Urinary bladder (tissue), 4 donors: Measurements from ENCODE around the gene MBOAT7. TPM values are rescaled to one million over a fixed set of nuclear protein-coding genes. Genes with fewer than 3 reads are reported as not detected.

Experiments
- DNase-seq: peaks from one replicate; pipeline ENCODE4 v3.0.0-alpha.2; 2015; ENCODE audit errors: extremely low spot score
- H3K27ac ChIP-seq: one replicate; pipeline ENCODE4 v1.5.1; 2013; ENCODE audit warnings: low read depth, mild to moderate bottlenecking, moderate library complexity
- H3K36me3 ChIP-seq: one replicate; pipeline ENCODE4 v1.6.1; 2013; ENCODE audit warnings: mild to moderate bottlenecking, moderate library complexity; ENCODE audit not compliant: insufficient read depth
- H3K4me1 ChIP-seq: one replicate; pipeline ENCODE4 v1.6.1; 2013; ENCODE audit warnings: mild to moderate bottlenecking, moderate library complexity; ENCODE audit not compliant: insufficient read depth
- H3K4me3 ChIP-seq: one replicate; pipeline ENCODE4 v1.5.1; 2013; ENCODE audit warnings: low read depth, low read length
- WGBS: extraction: QIAGEN DNeasy Blood & Tissue Kit; methylation state at CpG from one replicate; pipeline ENCODE4 v1.1.7; 2013; 5-methylcytosine and 5-hydroxymethylcytosine counted together
- polyA plus RNA-seq: library from polyadenylated mRNA; stranded (reverse); fragments of 200-250 nt; gene quantifications from one replicate; pipeline ENCODE4 v1.2.3, GENCODE V29; 2013
- total RNA-seq: library from RNA; depleted of rRNA; stranded (reverse); fragments of >200 nt; gene quantifications from one replicate; pipeline ENCODE4 v1.2.3, GENCODE V29; 2014
- donor health status: healthy with polysubstance abuse.
- donor health status: healthy.

The MBOAT7 gene
- total and polyA plus RNA-seq, 2 donors = 22.9 to 69.7 TPM

- Histone ChIP-seq H3K4me3 (no peak overlapping the region), H3K36me3 (peaks cover 8% of the 10 kb centered on the region), H3K27ac (no peak overlapping the region), H3K4me1 (no peaks in the 10 kb centered on the region)
- DNase-seq = no peak
- 91% methylated on average over 9 of the region's 9 CpGs for WGBS
These were observed 63.7 kb downstream of the MBOAT7 start for GRCh38 chr19:54125713-54126112.

GRCh38 chr19:54124393-54124792, 65.0 kb downstream of the MBOAT7 start:
- WGBS = 93% methylated on average over 19 of the region's 19 CpGs
- DNase-seq = no peak
- Histone ChIP-seq H3K4me1 (no peaks in the 10 kb centered on the region), H3K36me3 (peaks cover 6% of the 10 kb centered on the region), H3K4me3 (no peak overlapping the region), H3K27ac (no peak overlapping the region)

GRCh38 chr19:54123682-54124081, 65.7 kb downstream of the MBOAT7 start:
- H3K4me3 ChIP-seq = no peak overlapping the region
- H3K36me3 ChIP-seq = peaks cover 4% of the 10 kb centered on the region
- DNase-seq = no peak
- H3K4me1 ChIP-seq = no peaks in the 10 kb centered on the region
- 92% methylated on average over 17 of the region's 17 CpGs for WGBS
- H3K27ac ChIP-seq = no peak overlapping the region

Other genes starting within 250 kb of the MBOAT7 start
- gene CACNG8, start 226.6 kb downstream of the MBOAT7 start, total RNA-seq = 0.11 TPM
- gene CACNG8, start 226.6 kb downstream of the MBOAT7 start, polyA plus RNA-seq = 0.08 TPM
- 1.3 TPM for gene CACNG6, start 197.9 kb downstream of the MBOAT7 start, total RNA-seq
- not detected for gene CACNG6, start 197.9 kb downstream of the MBOAT7 start, polyA plus RNA-seq
- gene VSTM1, start 125.7 kb downstream of the MBOAT7 start, total RNA-seq = not detected
- gene VSTM1, start 125.7 kb downstream of the MBOAT7 start, polyA plus RNA-seq = not detected
- not detected for gene TARM1, start 108.2 kb downstream of the MBOAT7 start, total RNA-seq
- gene TARM1, start 108.2 kb downstream of the MBOAT7 start, polyA plus RNA-seq = not detected
- 0.21 TPM for gene OSCAR, start 88.8 kb downstream of the MBOAT7 start, total RNA-seq
- gene OSCAR, start 88.8 kb downstream of the MBOAT7 start, polyA plus RNA-seq = 2.3 TPM
- gene NDUFA3, start 86.7 kb downstream of the MBOAT7 start, total RNA-seq = 11.3 TPM
- 155 TPM for gene NDUFA3, start 86.7 kb downstream of the MBOAT7 start, polyA plus RNA-seq
- gene TFPT, start 73.9 kb downstream of the MBOAT7 start, total RNA-seq = 4.0 TPM
- 22.8 TPM for gene TFPT, start 73.9 kb downstream of the MBOAT7 start, polyA plus RNA-seq
- 22.5 TPM for gene PRPF31, start 73.8 kb downstream of the MBOAT7 start, total RNA-seq
- gene PRPF31, start 73.8 kb downstream of the MBOAT7 start, polyA plus RNA-seq = 67.7 TPM
- gene CNOT3, start 51.8 kb downstream of the MBOAT7 start, total RNA-seq = 11.6 TPM
- 35.8 TPM for gene CNOT3, start 51.8 kb downstream of the MBOAT7 start, polyA plus RNA-seq
- 3.8 TPM for gene LENG1, start 29.9 kb downstream of the MBOAT7 start, total RNA-seq
- gene LENG1, start 29.9 kb downstream of the MBOAT7 start, polyA plus RNA-seq = 14.0 TPM
- gene TMC4, start 16.4 kb downstream of the MBOAT7 start, total RNA-seq = 15.4 TPM
- 16.0 TPM for gene TMC4, start 16.4 kb downstream of the MBOAT7 start, polyA plus RNA-seq
- gene TSEN34, start 1.7 kb upstream of the MBOAT7 start, total RNA-seq = 31.1 TPM
- gene TSEN34, start 1.7 kb upstream of the MBOAT7 start, polyA plus RNA-seq = 81.4 TPM
- gene RPS9, start 11.3 kb upstream of the MBOAT7 start, total RNA-seq = 2,561 TPM
- 3,100 TPM for gene RPS9, start 11.3 kb upstream of the MBOAT7 start, polyA plus RNA-seq
- gene LILRB3, start 33.4 kb upstream of the MBOAT7 start, total RNA-seq = 2.9 TPM
- 7.2 TPM for gene LILRB3, start 33.4 kb upstream of the MBOAT7 start, polyA plus RNA-seq
- gene LILRA6, start 53.2 kb upstream of the MBOAT7 start, total RNA-seq = 0.95 TPM
- gene LILRA6, start 53.2 kb upstream of the MBOAT7 start, polyA plus RNA-seq = 3.4 TPM
- 4.2 TPM for gene LILRB5, start 67.7 kb upstream of the MBOAT7 start, total RNA-seq
- gene LILRB5, start 67.7 kb upstream of the MBOAT7 start, polyA plus RNA-seq = 5.6 TPM
- gene LILRB2, start 91.5 kb upstream of the MBOAT7 start, total RNA-seq = 1.3 TPM
- gene LILRB2, start 91.5 kb upstream of the MBOAT7 start, polyA plus RNA-seq = 6.2 TPM
- gene LILRA5, start 123.6 kb upstream of the MBOAT7 start, total RNA-seq = 1.3 TPM
- gene LILRA5, start 123.6 kb upstream of the MBOAT7 start, polyA plus RNA-seq = 7.3 TPM
- gene LILRA4, start 149.6 kb upstream of the MBOAT7 start, total RNA-seq = not detected
- not detected for gene LILRA4, start 149.6 kb upstream of the MBOAT7 start, polyA plus RNA-seq
- gene LAIR1, start 175.4 kb upstream of the MBOAT7 start, total RNA-seq = 11.8 TPM
- 21.3 TPM for gene LAIR1, start 175.4 kb upstream of the MBOAT7 start, polyA plus RNA-seq
- 3.6 TPM for gene TTYH1, start 225.9 kb upstream of the MBOAT7 start, total RNA-seq
- gene TTYH1, start 225.9 kb upstream of the MBOAT7 start, polyA plus RNA-seq = 3.7 TPM